Hematopoietic multipotent progenitor cell treated with erythropoietin and hydrocortisone succinate and interleukin-3 and kit ligand, for 8 days (in vitro differentiated cells): ENCODE results near the gene MAMLD1.

ENCODE experiments used
- DNase-seq: peaks from one replicate; pipeline ENCODE4 v3.0.0-alpha.2; 2015

The MAMLD1 gene

GRCh38 chrX:150504397-150505182, 141.5 kb downstream of the MAMLD1 start:
- no peak for DNase-seq

- no peak for DNase-seq
Measured at GRCh38 chrX:150506020-150506419, 142.9 kb downstream of the MAMLD1 start.

GRCh38 chrX:150506486-150506885, 143.4 kb downstream of the MAMLD1 start:
- DNase-seq: no peak

GRCh38 chrX:150507251-150507856, 144.2 kb downstream of the MAMLD1 start:
- peak; percentile 2 for DNase-seq

- DNase-seq: no peak
Measured at GRCh38 chrX:150508018-150508417, 144.9 kb downstream of the MAMLD1 start.

GRCh38 chrX:150508451-150509367, 145.6 kb downstream of the MAMLD1 start:
- DNase-seq: no peak

GRCh38 chrX:150509703-150510102, 146.6 kb downstream of the MAMLD1 start:
- DNase-seq: no peak

- DNase-seq: no peak
Measured at GRCh38 chrX:150512461-150512901, 149.4 kb downstream of the MAMLD1 start.

GRCh38 chrX:150513544-150513943, 150.4 kb downstream of the MAMLD1 start:
- no peak for DNase-seq

GRCh38 chrX:150514462-150514861, 151.3 kb downstream of the MAMLD1 start:
- no peak for DNase-seq

GRCh38 chrX:150515801-150516200, 152.7 kb downstream of the MAMLD1 start:
- DNase-seq: no peak

- DNase-seq: no peak
Measured at GRCh38 chrX:150517303-150517910, 154.3 kb downstream of the MAMLD1 start.

- no peak for DNase-seq
Measured at GRCh38 chrX:150522494-150522893, 159.4 kb downstream of the MAMLD1 start.

- DNase-seq: no peak
Measured at GRCh38 chrX:150525061-150525919, 162.2 kb downstream of the MAMLD1 start.

GRCh38 chrX:150526692-150527091, 163.6 kb downstream of the MAMLD1 start:
- no peak for DNase-seq

GRCh38 chrX:150527108-150527507, 164.0 kb downstream of the MAMLD1 start:
- DNase-seq: no peak

GRCh38 chrX:150529587-150529986, 166.5 kb downstream of the MAMLD1 start:
- DNase-seq: no peak

GRCh38 chrX:150530821-150531220, 167.7 kb downstream of the MAMLD1 start:
- DNase-seq: no peak

- no peak for DNase-seq
Measured at GRCh38 chrX:150531467-150531866, 168.3 kb downstream of the MAMLD1 start.

- no peak for DNase-seq
Measured at GRCh38 chrX:150533863-150534262, 170.7 kb downstream of the MAMLD1 start.

- DNase-seq: no peak
Measured at GRCh38 chrX:150536455-150537116, 173.5 kb downstream of the MAMLD1 start.
